PC-3 (cell line): Measurements from ENCODE around the gene MAGEA2. TPM values are rescaled to one million over a fixed set of nuclear protein-coding genes. Genes with fewer than 3 reads are reported as not detected.
"Not testable (repeated sequence)": the region's sequence is repeated elsewhere in the genome, so short reads cannot be mapped to it uniquely, and the experiment has no call there.

Experiments
- ATAC-seq: fragments of 200-7000 bp; cut with Tn5 transposase; 2 replicates; pipeline ENCODE4 v1.9.1; 2020; ENCODE audit warnings: mild to moderate bottlenecking, moderate library complexity
- BruUV-seq: library from RNA; stranded (reverse); fragments of 400-500 nt; replicated peaks from 2 replicates; lab custom pipeline; 2021; lab: Mats Ljungman, UMichigan
- CTCF ChIA-PET: fragments of 300-600 bp; sonication (Branson Sonifier 250); formaldehyde crosslinking; loops from one replicate; lab custom pipeline; 2022; ENCODE audit warnings: antibody characterized with exemption; lab: Charles Lee
- POLR2A ChIA-PET: fragments of 300-600 bp; sonication (Branson Sonifier 250); formaldehyde crosslinking; loops from one replicate; lab custom pipeline; 2022; ENCODE audit warnings: antibody characterized with exemption; ENCODE audit not compliant: unreplicated experiment; lab: Charles Lee
- DNase-seq: peaks from one replicate; pipeline ENCODE4 v3.0.0-alpha.2; 2015
- H2AFZ ChIP-seq: fragments of 300-600 bp; sonication (generic); 2 replicates; pipeline ENCODE4 v1.6.0; 2016; ENCODE audit warnings: antibody characterized with exemption, low read length
- H3F3A ChIP-seq: fragments of 300-600 bp; sonication (generic); one replicate; pipeline ENCODE4 v1.6.0; 2017; ENCODE audit warnings: antibody characterized with exemption, low read length, control low read depth, mild to moderate bottlenecking; ENCODE audit not compliant: unreplicated experiment
- H3K27ac ChIP-seq: fragments of 300-600 bp; sonication (generic); 2 replicates; pipeline ENCODE4 v1.5.1; 2016; ENCODE audit warnings: mild to moderate bottlenecking, low read length
- H3K27me3 ChIP-seq: fragments of 300-600 bp; sonication (generic); 2 replicates; pipeline ENCODE4 v1.6.1; 2016; ENCODE audit warnings: low read length, mixed read lengths
- H3K36me3 ChIP-seq: fragments of 300-600 bp; sonication (generic); 2 replicates; pipeline ENCODE4 v1.6.1; 2016; ENCODE audit warnings: low read depth, mixed run types, low read length, mixed read lengths
- H3K4me1 ChIP-seq: fragments of 300-600 bp; sonication (generic); 2 replicates; pipeline ENCODE4 v1.5.1; 2016; ENCODE audit warnings: low read length; ENCODE audit not compliant: insufficient read depth
- H3K4me2 ChIP-seq: fragments of 300-600 bp; sonication (generic); 2 replicates; pipeline ENCODE4 v1.6.0; 2016; ENCODE audit warnings: low read length
- H3K4me3 ChIP-seq: fragments of 300-600 bp; sonication (generic); 2 replicates; pipeline ENCODE4 v1.5.1; 2016; ENCODE audit warnings: mild to moderate bottlenecking, low read length, mixed read lengths
- H3K79me2 ChIP-seq: fragments of 300-600 bp; sonication (generic); 2 replicates; pipeline ENCODE4 v1.6.1; 2017; ENCODE audit warnings: low read length, mixed read lengths
- H3K9ac ChIP-seq: fragments of 300-600 bp; sonication (generic); 2 replicates; pipeline ENCODE4 v1.6.0; 2016; ENCODE audit warnings: mild to moderate bottlenecking, low read length
- H3K9me2 ChIP-seq: fragments of 300-600 bp; sonication (generic); replicated peaks from 2 replicates; pipeline ENCODE4 v1.6.1; 2016; ENCODE audit warnings: mixed run types, low read length, mixed read lengths
- H3K9me3 ChIP-seq: fragments of 300-600 bp; sonication (generic); 2 replicates; pipeline ENCODE4 v1.6.1; 2016; ENCODE audit warnings: low read length, mixed read lengths
- H4K20me1 ChIP-seq: fragments of 300-600 bp; sonication (generic); 2 replicates; pipeline ENCODE4 v1.6.1; 2016; ENCODE audit warnings: low read length, mixed read lengths
- EZH2 ChIP-seq: fragments of 300-600 bp; sonication (generic); IDR thresholded peaks from one replicate; pipeline ENCODE4 v1.6.1; 2017; ENCODE audit warnings: antibody characterized with exemption, mild to moderate bottlenecking, low read length; ENCODE audit not compliant: unreplicated experiment
- EZH2phosphoT487 ChIP-seq: fragments of 300-600 bp; sonication (generic); IDR thresholded peaks from 2 replicates; pipeline ENCODE4 v1.6.1; 2018; ENCODE audit warnings: mild to moderate bottlenecking, antibody characterized with exemption, low read length, borderline replicate concordance
- intact Hi-C: fragments of 100-400 bp; cut with micrococcal nuclease; formaldehyde crosslinking; loops from 2 replicates; pipeline ENCODE4 v1.9.0; 2023
- total RNA-seq: library from RNA; depleted of rRNA; stranded (reverse); fragments of >200 nt; gene quantifications from 2 replicates; pipeline ENCODE4 v1.2.3, GENCODE V29; 2014
- TF ChIP-seq, protein P1 (sequence below): fragments of 300-600 bp; sonication (generic); conservative IDR thresholded peaks from 2 replicates; pipeline ENCODE4 v1.5.1; 2017; ENCODE audit warnings: antibody characterized with exemption, low read depth, mild to moderate bottlenecking, low read length

MAGEA2 gene
- total RNA-seq, 1 experiment from 2014 or later = not detected

DNA sequence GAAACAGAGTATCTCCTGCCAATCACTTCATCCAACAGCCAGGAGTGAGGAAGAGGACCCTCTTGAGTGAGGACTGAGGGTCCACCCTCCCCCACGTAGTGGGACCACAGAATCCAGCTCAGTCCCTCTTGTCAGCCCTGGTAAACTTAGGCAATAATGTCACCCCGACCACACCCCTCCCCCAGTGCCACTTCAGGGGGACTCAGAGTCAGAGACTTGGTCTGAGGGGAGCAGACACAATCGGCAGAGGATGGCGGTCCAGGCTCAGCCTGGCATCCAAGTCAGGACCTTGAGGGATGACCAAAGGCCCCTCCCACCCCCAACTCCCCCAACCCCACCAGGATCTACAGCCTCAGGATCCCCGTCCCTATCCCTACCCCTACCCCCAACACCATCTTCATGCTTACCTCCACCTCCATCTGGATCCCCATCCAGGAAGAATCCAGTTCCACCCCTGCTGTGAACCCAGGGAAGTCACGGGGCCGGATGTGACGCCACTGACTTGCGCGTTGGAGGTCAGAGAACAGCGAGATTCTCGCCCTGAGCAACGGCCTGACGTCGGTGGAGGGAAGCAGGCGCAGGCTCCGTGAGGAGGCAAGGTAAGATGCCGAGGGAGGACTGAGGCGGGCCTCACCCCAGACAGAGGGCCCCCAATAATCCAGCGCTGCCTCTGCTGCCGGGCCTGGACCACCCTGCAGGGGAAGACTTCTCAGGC is 20.2 kb downstream of the MAGEA2 start, which contains the start of the genes CSAG1 and MAGEA12:
CSAG1 (minus strand) TSS at position 461 of the 715 bp plus-strand sequence. CDS start 1,261 bp downstream, outside the sequence.
MAGEA12 (plus strand) TSS at position 497 of the 715 bp plus-strand sequence. CDS start 2,405 bp downstream, outside the sequence.
- no peaks in the 10 kb centered on the region for H3K9me3 ChIP-seq
- peaks cover 28% of the 10 kb centered on the region for H3K27me3 ChIP-seq
- DNase-seq = no peak
- TF ChIP-seq, protein P1, sequence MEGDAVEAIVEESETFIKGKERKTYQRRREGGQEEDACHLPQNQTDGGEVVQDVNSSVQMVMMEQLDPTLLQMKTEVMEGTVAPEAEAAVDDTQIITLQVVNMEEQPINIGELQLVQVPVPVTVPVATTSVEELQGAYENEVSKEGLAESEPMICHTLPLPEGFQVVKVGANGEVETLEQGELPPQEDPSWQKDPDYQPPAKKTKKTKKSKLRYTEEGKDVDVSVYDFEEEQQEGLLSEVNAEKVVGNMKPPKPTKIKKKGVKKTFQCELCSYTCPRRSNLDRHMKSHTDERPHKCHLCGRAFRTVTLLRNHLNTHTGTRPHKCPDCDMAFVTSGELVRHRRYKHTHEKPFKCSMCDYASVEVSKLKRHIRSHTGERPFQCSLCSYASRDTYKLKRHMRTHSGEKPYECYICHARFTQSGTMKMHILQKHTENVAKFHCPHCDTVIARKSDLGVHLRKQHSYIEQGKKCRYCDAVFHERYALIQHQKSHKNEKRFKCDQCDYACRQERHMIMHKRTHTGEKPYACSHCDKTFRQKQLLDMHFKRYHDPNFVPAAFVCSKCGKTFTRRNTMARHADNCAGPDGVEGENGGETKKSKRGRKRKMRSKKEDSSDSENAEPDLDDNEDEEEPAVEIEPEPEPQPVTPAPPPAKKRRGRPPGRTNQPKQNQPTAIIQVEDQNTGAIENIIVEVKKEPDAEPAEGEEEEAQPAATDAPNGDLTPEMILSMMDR = no peak
- no peak for TF ChIP-seq EZH2phosphoT487
- TF ChIP-seq EZH2 = no peak
- H3K4me1 ChIP-seq = no peaks in the 10 kb centered on the region
- no peak within 1 kb of the TSS for H3K4me2 ChIP-seq
- H3K9me2 ChIP-seq = no peaks in the 10 kb centered on the region
- no peaks in the 10 kb centered on the region for H3F3A ChIP-seq
- ChIA-PET POLR2A (no interaction called here), CTCF (no interaction called here)
- H3K9ac ChIP-seq = no peak within 1 kb of the TSS
- ATAC-seq = no peak
- H3K4me3 ChIP-seq = no peak within 1 kb of the TSS
- no TSS peak for BruUV-seq
- no peaks in the 10 kb centered on the region for H3K79me2 ChIP-seq
- H4K20me1 ChIP-seq = no peaks in the 10 kb centered on the region
- H2AFZ ChIP-seq = no peak within 1 kb of the TSS
- H3K27ac ChIP-seq = no peak within 1 kb of the TSS
- intact Hi-C loops = no loop called here
- no peaks in the 10 kb centered on the region for H3K36me3 ChIP-seq

DNA sequence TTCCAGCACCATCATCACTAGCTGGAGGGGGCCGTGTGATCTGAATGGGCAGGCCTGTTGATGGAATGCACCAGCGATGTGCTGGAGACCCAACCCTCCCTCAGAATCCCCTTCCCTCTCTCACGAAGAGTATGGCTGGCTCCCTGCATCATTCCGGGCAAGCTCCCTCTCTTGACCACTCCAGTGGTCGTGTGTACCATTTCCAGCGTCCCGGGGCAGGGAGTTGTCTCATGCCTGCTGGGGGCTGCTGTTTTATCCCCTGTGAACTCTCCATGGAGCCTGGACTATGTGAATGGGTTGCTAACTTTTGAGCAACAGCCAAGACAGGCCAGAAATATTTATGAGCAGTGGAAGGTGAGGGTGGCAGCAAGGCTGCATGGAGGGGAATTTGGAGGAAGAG is 28.2 kb downstream of the MAGEA2 start:
- no peak for ATAC-seq
- no peaks in the 10 kb centered on the region for H3K79me2 ChIP-seq
- H3K4me3 ChIP-seq = no peak overlapping the region
- H3K9me3 ChIP-seq = no peaks in the 10 kb centered on the region
- no peaks in the 10 kb centered on the region for H3K36me3 ChIP-seq
- no peak overlapping the region for H3K4me2 ChIP-seq
- H4K20me1 ChIP-seq = no peaks in the 10 kb centered on the region
- H3F3A ChIP-seq = no peaks in the 10 kb centered on the region
- no peak overlapping the region for H3K27ac ChIP-seq
- ChIA-PET CTCF (no interaction called here), POLR2A (no interaction called here)
- intact Hi-C loops = no loop called here
- no peak overlapping the region for H3K9ac ChIP-seq
- TF ChIP-seq, protein P1 = no peak
- TF ChIP-seq EZH2 (no peak), EZH2phosphoT487 (no peak)
- H3K9me2 ChIP-seq = no peaks in the 10 kb centered on the region
- no TSS peak for BruUV-seq
- no peaks in the 10 kb centered on the region for H3K4me1 ChIP-seq
- no peak overlapping the region for H2AFZ ChIP-seq
- DNase-seq = no peak
- H3K27me3 ChIP-seq = peaks cover 10% of the 10 kb centered on the region

DNA sequence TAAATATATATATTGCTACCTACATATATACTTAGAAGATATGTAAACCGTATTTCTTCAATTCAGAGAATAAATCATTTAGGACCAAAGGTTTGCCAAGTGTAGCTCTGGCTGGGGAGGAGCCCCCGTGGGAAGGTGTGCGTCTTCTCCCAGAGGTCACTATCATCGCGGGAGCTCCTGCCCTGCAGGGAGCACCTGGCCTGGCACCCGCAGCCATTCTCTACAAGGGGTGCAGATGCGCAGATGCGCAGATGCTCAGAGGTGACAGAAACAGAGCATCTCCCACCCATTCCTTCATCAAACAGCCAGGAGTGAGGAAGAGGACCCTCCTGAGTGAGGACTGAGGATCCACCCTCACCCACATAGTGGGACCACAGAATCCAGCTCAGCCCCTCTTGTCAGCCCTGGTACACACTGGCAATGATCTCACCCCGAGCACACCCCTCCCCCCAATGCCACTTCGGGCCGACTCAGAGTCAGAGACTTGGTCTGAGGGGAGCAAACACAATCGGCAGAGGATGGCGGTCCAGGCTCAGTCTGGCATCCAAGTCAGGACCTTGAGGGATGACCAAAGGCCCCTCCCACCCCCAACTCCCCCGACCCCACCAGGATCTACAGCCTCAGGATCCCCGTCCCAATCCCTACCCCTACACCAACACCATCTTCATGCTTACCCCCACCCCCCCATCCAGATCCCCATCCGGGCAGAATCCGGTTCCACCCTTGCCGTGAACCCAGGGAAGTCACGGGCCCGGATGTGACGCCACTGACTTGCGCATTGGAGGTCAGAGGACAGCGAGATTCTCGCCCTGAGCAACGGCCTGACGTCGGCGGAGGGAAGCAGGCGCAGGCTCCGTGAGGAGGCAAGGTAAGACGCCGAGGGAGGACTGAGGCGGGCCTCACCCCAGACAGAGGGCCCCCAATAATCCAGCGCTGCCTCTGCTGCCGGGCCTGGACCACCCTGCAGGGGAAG is 39.5 kb downstream of the MAGEA2 start, which contains the start of gene MAGEA2B:
MAGEA2B (plus strand) TSS at position 814 of the 973 bp plus-strand sequence. CDS start 2,479 bp downstream, outside the sequence.
- H3K27ac ChIP-seq, H3F3A ChIP-seq, H3K4me2 ChIP-seq, H3K27me3 ChIP-seq, H3K9me2 ChIP-seq, DNase-seq, ATAC-seq, BruUV-seq, H3K9me3 ChIP-seq, H2AFZ ChIP-seq, POLR2A ChIA-PET, H3K9ac ChIP-seq, CTCF ChIA-PET, H3K4me1 ChIP-seq, H3K79me2 ChIP-seq, intact Hi-C loops, H3K4me3 ChIP-seq, H3K36me3 ChIP-seq, H4K20me1 ChIP-seq: not testable (repeated sequence)

DNA sequence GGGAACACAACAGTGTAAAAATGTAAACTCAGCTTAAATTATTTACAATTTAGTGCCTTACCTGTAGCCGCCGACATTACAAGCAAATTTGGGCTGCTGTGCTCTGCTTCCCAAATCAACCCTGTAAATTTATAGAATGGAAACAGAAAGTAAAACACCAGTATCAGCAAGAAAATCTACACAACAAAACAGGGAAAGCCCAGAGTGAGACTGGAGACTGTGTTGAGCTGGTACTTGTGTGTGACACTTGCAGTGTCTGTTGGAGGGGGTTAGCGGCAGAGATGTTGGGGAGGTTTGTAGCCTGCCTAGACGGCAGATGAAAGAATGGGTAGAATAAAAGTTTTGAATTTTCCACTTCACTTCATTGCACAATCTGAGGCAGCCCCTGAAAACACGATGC is 40.4 kb downstream of the MAGEA2 start:
- POLR2A ChIA-PET = not testable (repeated sequence)

More for the DNA sequence above, 40.4 kb downstream of the MAGEA2 start:
- H2AFZ ChIP-seq, H4K20me1 ChIP-seq, H3K9me2 ChIP-seq, intact Hi-C loops, H3K9me3 ChIP-seq, H3K4me3 ChIP-seq, H3F3A ChIP-seq, H3K4me2 ChIP-seq, H3K79me2 ChIP-seq, H3K4me1 ChIP-seq, ATAC-seq, H3K27me3 ChIP-seq, H3K36me3 ChIP-seq, DNase-seq, CTCF ChIA-PET, BruUV-seq, H3K9ac ChIP-seq, H3K27ac ChIP-seq: not testable (repeated sequence)
